Mucosa of descending colon (tissue), 3 donors: ENCODE data around the gene SH3PXD2A. TPM values are rescaled to one million over a fixed set of nuclear protein-coding genes. Genes with fewer than 3 reads are reported as not detected.
A peak's percentile ranks its signal among the peaks of the same experiment; 100 is the strongest.

Source experiments
- ATAC-seq: fragments of 200-7000 bp; cut with Tn5 transposase; one replicate; pipeline ENCODE4 v1.9.1; 2020; ENCODE audit warnings: mild to moderate bottlenecking, moderate library complexity
- DNase-seq, 3 donors: peaks; one replicate each; pipeline ENCODE4 v3.0.0-alpha.2; 2020
- H3K36me3 ChIP-seq: fragments of 200-600 bp; one replicate; pipeline ENCODE4 v1.8.0; 2021; ENCODE audit warnings: low read depth, mild to moderate bottlenecking
- H3K4me1 ChIP-seq: fragments of 200-600 bp; one replicate; pipeline ENCODE4 v1.8.0; 2021; ENCODE audit warnings: low read depth, mild to moderate bottlenecking
- H3K4me3 ChIP-seq: fragments of 200-600 bp; one replicate; pipeline ENCODE4 v1.8.0; 2021; ENCODE audit warnings: mild to moderate bottlenecking
- H3K9me3 ChIP-seq: fragments of 200-600 bp; one replicate; pipeline ENCODE4 v1.8.0; 2021; ENCODE audit warnings: mild to moderate bottlenecking
- intact Hi-C, 2 donors: fragments of 100-400 bp; cut with DNase I in 1 of 2; cut with micrococcal nuclease in 1 of 2; formaldehyde crosslinking; loops; one replicate each; pipeline versions ENCODE4 v1.11.0 to v1.11.1; 2022; cut with DNase I, micrococcal nuclease
- long read RNA-seq, 2 donors: library from polyadenylated mRNA; unstranded; transcript quantifications; one replicate each; pipeline ENCODE4 v2.0.0, GENCODE V29; 2019 to 2021
- total RNA-seq, 3 donors: library from RNA; stranded (reverse); fragmentation: NEBNext Ultra II Directional in 2 of 3; extraction: Animal tissue kit (Norgen Biotek cat#: 25700) in 2 of 3; gene quantifications; one replicate each; pipeline versions ENCODE4 v1.2.1 to v1.2.4, GENCODE V29; 2021 to 2023
- TF ChIP-seq, protein P1 (sequence below): fragments of 200-600 bp; IDR thresholded peaks from one replicate; pipeline ENCODE4 v1.8.0; 2022; ENCODE audit warnings: antibody characterized with exemption, mild to moderate bottlenecking
- donor health status: DM: no; HTN: no; CAD: no; lungs with moderate emphysema.
- donor health status: DM: no; HTN: no; CAD: no.
- donor health status: DM: no; HTN: yes; CAD: no.

SH3PXD2A gene
- 10 to 100 TPM; 46.1 to 91.4 (median 60.6) TPM for total RNA-seq
- long read RNA-seq, donor 1, partial matches to known transcripts: 5 of 44 reads
- long read RNA-seq, donor 1, other reads (novel, unspliced or antisense): 39 of 44 reads
- long read RNA-seq, donor 2, partial matches to known transcripts: 0 of 12 reads
- long read RNA-seq, donor 2, other reads (novel, unspliced or antisense): 12 of 12 reads

DNA sequence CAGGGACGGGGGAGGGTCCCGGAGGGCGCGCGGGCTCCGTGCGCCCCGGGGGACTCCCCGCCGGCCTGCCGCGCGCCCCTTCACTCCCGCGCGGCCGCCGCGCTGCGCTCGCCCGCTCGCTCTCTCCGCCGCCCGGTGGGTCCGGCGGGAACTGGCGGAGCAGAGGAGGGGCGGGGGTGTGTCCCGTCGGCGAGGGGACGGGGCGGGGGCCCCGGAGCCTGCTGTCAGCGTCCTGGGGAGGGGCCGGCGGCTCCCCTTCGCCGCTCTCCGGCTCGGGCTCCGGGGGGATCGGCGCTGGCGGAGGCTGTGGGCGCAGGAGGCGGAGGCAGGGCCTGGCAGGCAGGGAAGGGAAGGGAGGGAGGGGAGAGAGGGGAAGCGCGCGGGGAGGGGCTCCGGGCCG, at the start of gene SH3PXD2A:
Gene SH3PXD2A, minus strand, starts transcription at position 153 of the 400 bp plus-strand sequence. CDS start 310 bp downstream, outside the sequence.
- DNase-seq (peak in 2 of 3 donors; percentile 59 to 75), ATAC-seq (peak; percentile 42)
- peak within 1 kb of the TSS; percentile 58 for H3K4me3 ChIP-seq
- H3K36me3 ChIP-seq: no peaks in the 10 kb centered on the region
- intact Hi-C loops: loop anchor here in 1 of 2 donors (5.0 kb wide), 1 partner anchor 143 kb away; no protein-coding TSS in a partner anchor
- no peaks in the 10 kb centered on the region for H3K9me3 ChIP-seq
- H3K4me1 ChIP-seq: peaks cover 35% of the 10 kb centered on the region
- TF ChIP-seq, protein P1, sequence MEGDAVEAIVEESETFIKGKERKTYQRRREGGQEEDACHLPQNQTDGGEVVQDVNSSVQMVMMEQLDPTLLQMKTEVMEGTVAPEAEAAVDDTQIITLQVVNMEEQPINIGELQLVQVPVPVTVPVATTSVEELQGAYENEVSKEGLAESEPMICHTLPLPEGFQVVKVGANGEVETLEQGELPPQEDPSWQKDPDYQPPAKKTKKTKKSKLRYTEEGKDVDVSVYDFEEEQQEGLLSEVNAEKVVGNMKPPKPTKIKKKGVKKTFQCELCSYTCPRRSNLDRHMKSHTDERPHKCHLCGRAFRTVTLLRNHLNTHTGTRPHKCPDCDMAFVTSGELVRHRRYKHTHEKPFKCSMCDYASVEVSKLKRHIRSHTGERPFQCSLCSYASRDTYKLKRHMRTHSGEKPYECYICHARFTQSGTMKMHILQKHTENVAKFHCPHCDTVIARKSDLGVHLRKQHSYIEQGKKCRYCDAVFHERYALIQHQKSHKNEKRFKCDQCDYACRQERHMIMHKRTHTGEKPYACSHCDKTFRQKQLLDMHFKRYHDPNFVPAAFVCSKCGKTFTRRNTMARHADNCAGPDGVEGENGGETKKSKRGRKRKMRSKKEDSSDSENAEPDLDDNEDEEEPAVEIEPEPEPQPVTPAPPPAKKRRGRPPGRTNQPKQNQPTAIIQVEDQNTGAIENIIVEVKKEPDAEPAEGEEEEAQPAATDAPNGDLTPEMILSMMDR: no peak

- H3K4me1 ChIP-seq: peaks cover 4% of the 10 kb centered on the region
- intact Hi-C loops: no loop called here
- TF ChIP-seq, protein P1: no peak
- DNase-seq: no peak
- no peak overlapping the region for H3K4me3 ChIP-seq
- H3K36me3 ChIP-seq: no peaks in the 10 kb centered on the region
- ATAC-seq: peak; percentile 12
- H3K9me3 ChIP-seq: no peaks in the 10 kb centered on the region
Observed at GRCh38 chr10:103901299-103901698, 45.9 kb upstream of the SH3PXD2A start.

GRCh38 chr10:103899312-103899711, 43.9 kb upstream of the SH3PXD2A start:
- no peak for DNase-seq
- ATAC-seq: no peak
- Histone ChIP-seq H3K36me3 (no peaks in the 10 kb centered on the region), H3K9me3 (no peaks in the 10 kb centered on the region), H3K4me1 (peaks cover 6% of the 10 kb centered on the region), H3K4me3 (no peak overlapping the region)
- TF ChIP-seq, protein P1: no peak
- intact Hi-C loops: loop anchor here in 1 of 2 donors (10.0 kb wide), 1 partner anchor 65 kb away; the partner anchor contains the start of gene SLK

DNA sequence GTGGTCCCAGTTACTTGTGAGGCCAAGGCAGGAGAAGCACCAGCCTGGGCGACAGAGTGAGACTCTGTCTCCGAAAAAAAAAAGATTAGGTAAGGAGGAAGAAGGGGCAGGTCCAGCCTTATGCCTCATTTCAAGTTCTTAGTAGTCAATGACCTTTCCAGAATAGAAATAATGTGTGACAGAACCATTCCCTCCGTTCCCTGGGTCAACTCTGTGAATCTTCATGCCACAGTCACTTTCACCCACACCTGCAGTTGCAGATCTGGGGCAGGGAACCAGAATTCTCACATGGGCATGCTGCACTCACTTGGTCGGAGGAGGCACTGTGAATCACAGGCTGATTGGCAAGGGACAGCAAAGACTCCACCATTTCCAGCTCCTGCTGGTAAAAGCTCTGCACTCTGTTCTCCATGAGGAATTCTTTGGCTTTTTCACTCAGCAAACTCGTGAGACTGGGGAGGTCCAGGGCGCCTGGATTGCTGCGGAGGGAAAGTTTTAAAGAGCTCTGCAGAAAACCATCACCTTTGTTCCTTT, 41.9 kb upstream of the SH3PXD2A start:
- no peak for ATAC-seq
- TF ChIP-seq, protein P1: no peak
- no peak overlapping the region for H3K4me3 ChIP-seq
- no peaks in the 10 kb centered on the region for H3K36me3 ChIP-seq
- no peaks in the 10 kb centered on the region for H3K9me3 ChIP-seq
- H3K4me1 ChIP-seq: peaks cover 15% of the 10 kb centered on the region
- DNase-seq: no peak
- intact Hi-C loops: loop anchor here in 1 of 2 donors (10.0 kb wide), 1 partner anchor 67 kb away; the partner anchor contains the start of gene SLK

DNA sequence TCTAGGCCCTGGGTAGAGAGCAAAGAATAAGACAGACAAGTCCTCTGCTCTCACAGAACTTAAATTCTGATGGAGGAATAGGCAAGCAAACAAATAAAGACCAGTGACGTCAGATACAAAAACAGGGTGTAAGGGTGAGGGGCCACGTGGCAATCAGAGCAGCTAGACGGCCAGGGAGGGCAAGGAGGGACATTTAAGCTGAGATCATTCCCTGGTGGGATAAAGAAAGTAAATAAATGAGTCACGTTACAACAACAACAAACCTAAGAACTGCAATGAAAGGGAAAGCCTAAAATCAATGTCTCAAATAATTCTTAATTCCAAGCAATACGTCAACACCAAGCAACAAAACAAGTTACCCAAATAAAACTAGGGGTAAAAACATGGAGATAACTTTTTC, 40.8 kb upstream of the SH3PXD2A start:
- intact Hi-C loops: loop anchor here in 1 of 2 donors (10.0 kb wide), 1 partner anchor 69 kb away; the partner anchor contains the start of gene SLK
- H3K4me1 ChIP-seq: peaks cover 15% of the 10 kb centered on the region

More for the DNA sequence above, 40.8 kb upstream of the SH3PXD2A start:
- Histone ChIP-seq H3K9me3 (no peaks in the 10 kb centered on the region), H3K36me3 (no peaks in the 10 kb centered on the region), H3K4me3 (no peak overlapping the region)
- TF ChIP-seq, protein P1: no peak
- ATAC-seq: no peak
- no peak for DNase-seq
